ENCODE measurements around the gene CEMIP.

DNA sequence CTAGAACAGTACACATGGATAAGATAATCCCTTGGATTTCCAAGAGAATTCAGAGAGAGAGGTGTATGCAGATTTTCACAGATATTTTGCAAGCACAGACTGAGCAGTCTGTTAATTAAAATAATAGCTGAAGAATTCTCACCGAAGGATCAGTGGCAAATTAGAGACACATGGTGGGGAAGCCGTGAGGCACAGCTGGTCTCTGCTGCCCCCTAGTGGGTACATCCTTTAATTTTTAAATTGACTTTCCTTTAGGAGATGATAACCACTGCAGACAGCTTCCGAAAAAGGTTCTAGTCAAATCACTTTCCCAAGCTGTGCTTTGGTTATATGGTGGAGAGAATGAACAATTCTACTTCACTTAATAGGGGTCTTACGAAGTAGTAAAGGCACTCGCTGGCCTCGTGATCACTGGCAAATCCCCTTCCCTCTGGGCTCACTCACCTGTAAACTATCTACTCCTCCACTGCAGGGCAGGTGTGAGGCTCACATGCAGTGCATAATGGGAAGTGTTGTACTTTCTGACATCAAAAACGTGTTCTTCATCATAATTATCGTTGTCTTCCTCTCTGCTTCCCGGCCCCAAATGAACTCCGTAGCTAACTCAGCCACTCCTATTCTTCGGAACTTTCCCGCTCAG is 191.0 kb downstream of the CEMIP start:
- TF ChIP-seq, protein P1, sequence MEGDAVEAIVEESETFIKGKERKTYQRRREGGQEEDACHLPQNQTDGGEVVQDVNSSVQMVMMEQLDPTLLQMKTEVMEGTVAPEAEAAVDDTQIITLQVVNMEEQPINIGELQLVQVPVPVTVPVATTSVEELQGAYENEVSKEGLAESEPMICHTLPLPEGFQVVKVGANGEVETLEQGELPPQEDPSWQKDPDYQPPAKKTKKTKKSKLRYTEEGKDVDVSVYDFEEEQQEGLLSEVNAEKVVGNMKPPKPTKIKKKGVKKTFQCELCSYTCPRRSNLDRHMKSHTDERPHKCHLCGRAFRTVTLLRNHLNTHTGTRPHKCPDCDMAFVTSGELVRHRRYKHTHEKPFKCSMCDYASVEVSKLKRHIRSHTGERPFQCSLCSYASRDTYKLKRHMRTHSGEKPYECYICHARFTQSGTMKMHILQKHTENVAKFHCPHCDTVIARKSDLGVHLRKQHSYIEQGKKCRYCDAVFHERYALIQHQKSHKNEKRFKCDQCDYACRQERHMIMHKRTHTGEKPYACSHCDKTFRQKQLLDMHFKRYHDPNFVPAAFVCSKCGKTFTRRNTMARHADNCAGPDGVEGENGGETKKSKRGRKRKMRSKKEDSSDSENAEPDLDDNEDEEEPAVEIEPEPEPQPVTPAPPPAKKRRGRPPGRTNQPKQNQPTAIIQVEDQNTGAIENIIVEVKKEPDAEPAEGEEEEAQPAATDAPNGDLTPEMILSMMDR (IDR thresholded peaks at IDR 0.05) = peak; percentile 74 to 97 (median 92)
- no peak for TF ChIP-seq POLR2A (IDR thresholded peaks at IDR 0.05)
